K562 (cell line): Measurements from ENCODE around the gene PRPF8. TPM values are rescaled to one million over a fixed set of nuclear protein-coding genes. Genes with fewer than 3 reads are reported as not detected.
A peak's percentile ranks its signal among the peaks of the same experiment; 100 is the strongest.

ENCODE experiments used
- ATAC-seq: fragments of 200-7000 bp; cut with Tn5 transposase; 3 replicates; pipeline ENCODE4 v1.9.1; 2020; ENCODE audit warnings: moderate library complexity
- BruUV-seq: library from RNA; stranded (reverse); fragments of 400-500 nt; replicated peaks from 2 replicates; lab custom pipeline; 2021; lab: Mats Ljungman, UMichigan
- CTCF ChIA-PET: fragments of 300-600 bp; formaldehyde crosslinking; extraction: SDS; loops from one replicate; lab custom pipeline; 2021; ENCODE audit warnings: low intra/inter-chr PET ratio; lab: Yijun Ruan, JAX
- POLR2A ChIA-PET: fragments of 300-600, 350-650 bp; sonication (Branson Sonifier 250); formaldehyde crosslinking; extraction: SDS; loops from one replicate; lab custom pipeline; 2021; ENCODE audit warnings: antibody characterized with exemption, inconsistent platforms; lab: Yijun Ruan, JAX
- DNase-seq, 4 experiments: peaks; one replicate each; pipeline versions ENCODE4 v3.0.0 to v3.0.0-alpha.2; 2011 to 2018; ENCODE audit warnings: low spot score in 3 of 4, mixed read lengths in 3 of 4; ENCODE audit errors: extremely low read depth in 1 of 4
- FAIRE-seq: peaks from 2 replicates; lab custom pipeline; 2011; peaks lifted over from hg19 to GRCh38; lab: Jason Lieb, UNC
- H2AFZ ChIP-seq: 2 replicates; pipeline ENCODE4 v1.6.0; 2011; ENCODE audit warnings: low read depth, low read length, control low read depth, inconsistent platforms
- H3K27ac ChIP-seq: fragments of 200-600 bp; 3 replicates; pipeline ENCODE4 v1.8.0; 2011; ENCODE audit warnings: low read depth, mild to moderate bottlenecking, control low read depth, inconsistent platforms, low read length, moderate library complexity, mixed read lengths; ENCODE audit errors: extremely low read depth
- H3K27me3 ChIP-seq, 2 experiments: fragments of 300-600 bp in 1 of 2; 2 replicates in 1 of 2; 3 replicates in 1 of 2; pipeline versions ENCODE4 v1.6.0 to v1.8.0; 2011; ENCODE audit warnings: inconsistent platforms in 2 of 2, low read length in 2 of 2, mild to moderate bottlenecking in 1 of 2, mixed read lengths in 1 of 2, moderate library complexity in 1 of 2; ENCODE audit not compliant: control insufficient read depth in 2 of 2, insufficient read depth in 2 of 2
- H3K36me3 ChIP-seq: fragments of 300-600 bp; 3 replicates; pipeline ENCODE4 v1.8.0; 2011; ENCODE audit warnings: mild to moderate bottlenecking, low read length, inconsistent platforms; ENCODE audit not compliant: control insufficient read depth, insufficient read depth
- H3K4me1 ChIP-seq, 2 experiments: fragments of 200-600 bp in 1 of 2; replicated peaks in 1 of 2; 2 replicates in 1 of 2; 3 replicates in 1 of 2; pipeline versions ENCODE4 v1.5.1 to v1.8.0; 2011; ENCODE audit warnings: inconsistent platforms in 2 of 2, low read length in 2 of 2, mild to moderate bottlenecking in 1 of 2, mixed read lengths in 1 of 2, moderate library complexity in 1 of 2; ENCODE audit not compliant: control insufficient read depth in 2 of 2, insufficient read depth in 2 of 2
- H3K4me2 ChIP-seq: 2 replicates; pipeline ENCODE4 v1.6.1; 2011; ENCODE audit warnings: low read length, control low read depth, inconsistent platforms, mixed read lengths; ENCODE audit not compliant: insufficient read depth
- H3K4me3 ChIP-seq: fragments of 200-600 bp; sonication (generic), shearing (Covaris generic); 2 replicates; pipeline ENCODE4 v1.5.1; 2016; ENCODE audit warnings: control low read depth, inconsistent platforms
- H3K79me2 ChIP-seq: fragments of 200-600 bp; 3 replicates; pipeline ENCODE4 v1.8.0; 2011; ENCODE audit warnings: low read length, inconsistent platforms; ENCODE audit not compliant: control insufficient read depth, insufficient read depth
- H3K9ac ChIP-seq, 2 experiments: 2 replicates each; pipeline versions ENCODE4 v1.6.0 to v1.6.1; 2011; ENCODE audit warnings: low read depth in 2 of 2, low read length in 2 of 2, control low read depth in 1 of 2, inconsistent platforms in 1 of 2, mild to moderate bottlenecking in 1 of 2, mixed read lengths in 1 of 2; ENCODE audit not compliant: insufficient read depth in 1 of 2
- H3K9me1 ChIP-seq: one replicate; pipeline ENCODE4 v1.6.0; 2011; ENCODE audit warnings: inconsistent platforms, mild to moderate bottlenecking, low read length, moderate library complexity; ENCODE audit not compliant: control insufficient read depth, insufficient read depth
- H3K9me3 ChIP-seq: replicated peaks from 2 replicates; pipeline ENCODE4 v1.5.1; 2011; ENCODE audit warnings: low read depth, low read length, inconsistent platforms; ENCODE audit not compliant: control insufficient read depth, insufficient read depth
- H4K20me1 ChIP-seq: replicated peaks from 2 replicates; pipeline ENCODE4 v1.6.1; 2011; ENCODE audit warnings: low read length, inconsistent platforms, mixed read lengths; ENCODE audit not compliant: control insufficient read depth, insufficient read depth
- BRD9 ChIP-seq: fragments of 450-650 bp; IDR thresholded peaks from 2 replicates; pipeline ENCODE4 v1.6.1; 2018; ENCODE audit warnings: low read depth; ENCODE audit not compliant: partially characterized antibody
- HMG20B ChIP-seq: fragments of 250-450 bp; sonication (Bioruptor Pico); IDR thresholded peaks from 2 replicates; pipeline ENCODE4 v1.5.0; 2021; ENCODE audit warnings: mild to moderate bottlenecking
- RAD21 ChIP-seq, 2 experiments: fragments of 250-450 bp in 1 of 2; fragments of 450-650 bp in 1 of 2; sonication (Bioruptor Pico) in 1 of 2; formaldehyde crosslinking in 1 of 2; IDR thresholded peaks in 1 of 2; conservative IDR thresholded peaks in 1 of 2; 2 replicates each; pipeline versions ENCODE4 v1.4.0 to v1.8.0; 2020 to 2022; ENCODE audit warnings: mild to moderate bottlenecking in 2 of 2, moderate library complexity in 1 of 2
- RAD51 ChIP-seq: fragments of 450-650 bp; IDR thresholded peaks from 2 replicates; pipeline ENCODE4 v1.7.1; 2016; ENCODE audit warnings: low read depth, mild to moderate bottlenecking, borderline replicate concordance
- THAP7 ChIP-seq: fragments of 250-450 bp; sonication (Bioruptor Pico); IDR thresholded peaks from 2 replicates; pipeline ENCODE4 v1.5.0; 2021
- WHSC1 ChIP-seq: IDR thresholded peaks from one replicate; pipeline ENCODE4 v1.6.1; 2012; ENCODE audit warnings: low read length, control low read depth, inconsistent platforms
- WGBS: fragments of 100-300 bp; shearing (Covaris generic); methylation state at CpG from one replicate; pipeline ENCODE4 v1.1.6; 2016; ENCODE audit warnings: low coverage, mixed read lengths; ENCODE audit not compliant: insufficient coverage; ENCODE audit errors: missing lambda C conversion rate; 5-methylcytosine and 5-hydroxymethylcytosine counted together
- in situ Hi-C: fragments of 300-500 bp; cut with MboI; formaldehyde crosslinking; loops from 4 replicates; pipeline ENCODE4 v1.15.0; 2018; ENCODE audit warnings: inconsistent platforms, mixed read lengths
- intact Hi-C: fragments of 100-400 bp; cut with micrococcal nuclease; formaldehyde crosslinking; loops from 2 replicates; pipeline ENCODE4 v1.14.2; 2022
- polyA plus RNA-seq, 8 experiments: library from polyadenylated mRNA; depleted of rRNA in 4 of 8; stranded (reverse) in 5 of 8; unstranded in 3 of 8; fragments of >200 nt; fragmentation: Nextera tagmentation in 2 of 8; fragmentation: Illumina TruSeq in 1 of 8; extraction: Ambion mirVana in 2 of 8; extraction: Trizol in 1 of 8; gene quantifications; 2 replicates each; pipeline versions ENCODE4 v1.2.1 to v1.2.3, GENCODE V29; 2011 to 2014; ENCODE audit warnings: inconsistent platforms in 1 of 8, missing spikeins in 1 of 8
- total RNA-seq, 7 experiments: library from RNA; depleted of rRNA in 6 of 7; stranded (reverse); fragments of >200 nt in 6 of 7; fragmentation: Illumina TruSeq in 2 of 7; extraction: Trizol in 2 of 7; gene quantifications; 2 replicates each; pipeline versions ENCODE4 v1.2.1 to v1.2.3, GENCODE V29; 2011 to 2021; ENCODE audit warnings: low replicate concordance in 1 of 7
- TF ChIP-seq, protein P1 (sequence below): IDR thresholded peaks from 2 replicates; pipeline ENCODE4 v1.6.1; 2011; ENCODE audit warnings: borderline replicate concordance, low read depth, mild to moderate bottlenecking, moderate library complexity, low read length; ENCODE audit not compliant: insufficient read depth, poor library complexity, severe bottlenecking

The PRPF8 gene
- total and polyA plus RNA-seq, 9 of the 15 experiments (the other 6 are each of a cell fraction or from before 2014, with no cell fraction given), result 64.3 to 294 (median 85.9) TPM

DNA sequence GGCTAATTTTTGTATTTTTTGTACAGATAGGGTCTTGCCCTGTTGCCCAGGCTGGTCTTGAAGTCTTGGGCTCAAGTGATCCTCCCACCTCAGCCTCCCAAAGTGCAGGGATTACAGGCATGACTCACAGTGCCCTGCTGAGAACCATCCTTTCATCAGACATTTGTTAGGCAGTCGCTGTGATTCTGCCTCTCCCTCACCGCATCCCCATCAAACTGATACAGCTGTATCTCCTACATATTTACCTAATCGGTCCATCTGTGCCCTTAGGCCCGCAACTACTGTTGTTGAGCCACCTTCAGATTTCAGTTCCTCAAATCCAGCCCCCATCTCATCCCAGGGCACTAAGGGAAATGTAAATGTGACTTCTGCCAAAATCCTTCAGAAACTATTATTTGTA, 54.0 kb downstream of the PRPF8 start (continued):
- TF ChIP-seq THAP7 (no peak), RAD51 (no peak), WHSC1 (no peak), HMG20B (CRISPR knock-in tag) (no peak)

- Histone ChIP-seq H4K20me1 (peaks cover 7% of the 10 kb centered on the region; the same call in 1 of the 2 replicates), H3K9ac (peak overlapping the region; percentile 83 to 91; a peak in 3 of 4 replicates), H3K36me3 (no peaks in the 10 kb centered on the region), H3K9me3 (no peaks in the 10 kb centered on the region), H3K79me2 (no peaks in the 10 kb centered on the region), H3K4me3 (peak overlapping the region; percentile 66), H3K4me2 (peak overlapping the region; percentile 88), H3K9me1 (no peaks in the 10 kb centered on the region), H3K27ac (peak overlapping the region; percentile 92; the same call in 2 of the 3 replicates), H2AFZ (peak overlapping the region; percentile 86), H3K27me3 (no peaks in the 10 kb centered on the region), H3K4me1 (peaks cover 9 to 39% of the 10 kb centered on the region in 2 experiments)
- in situ Hi-C loops, result no loop called here
- no TSS peak for BruUV-seq
- intact Hi-C loops, result loop anchor here (2.0 kb wide), 1 partner anchor 55 kb away; no protein-coding TSS in a partner anchor
- WGBS, result 6% methylated on average over 25 of the region's 45 CpGs
- POLR2A ChIA-PET, result interaction anchor here (0.7 to 1.7 kb wide), 5 partner anchors 12 to 1029 kb away, joined by 3 to 6 read pairs (median 4); partner anchors contain the start of gene INPP5K
- CTCF ChIA-PET, result interaction anchor here (2.1 kb wide), 1 partner anchor 55 kb away, joined by 8 read pairs; no protein-coding TSS in a partner anchor
- ATAC-seq, result peak; percentile 61
- peak; percentile 56 for FAIRE-seq
- DNase-seq, result peak; percentile 56 to 74 (median 65)
- TF ChIP-seq, protein P1, sequence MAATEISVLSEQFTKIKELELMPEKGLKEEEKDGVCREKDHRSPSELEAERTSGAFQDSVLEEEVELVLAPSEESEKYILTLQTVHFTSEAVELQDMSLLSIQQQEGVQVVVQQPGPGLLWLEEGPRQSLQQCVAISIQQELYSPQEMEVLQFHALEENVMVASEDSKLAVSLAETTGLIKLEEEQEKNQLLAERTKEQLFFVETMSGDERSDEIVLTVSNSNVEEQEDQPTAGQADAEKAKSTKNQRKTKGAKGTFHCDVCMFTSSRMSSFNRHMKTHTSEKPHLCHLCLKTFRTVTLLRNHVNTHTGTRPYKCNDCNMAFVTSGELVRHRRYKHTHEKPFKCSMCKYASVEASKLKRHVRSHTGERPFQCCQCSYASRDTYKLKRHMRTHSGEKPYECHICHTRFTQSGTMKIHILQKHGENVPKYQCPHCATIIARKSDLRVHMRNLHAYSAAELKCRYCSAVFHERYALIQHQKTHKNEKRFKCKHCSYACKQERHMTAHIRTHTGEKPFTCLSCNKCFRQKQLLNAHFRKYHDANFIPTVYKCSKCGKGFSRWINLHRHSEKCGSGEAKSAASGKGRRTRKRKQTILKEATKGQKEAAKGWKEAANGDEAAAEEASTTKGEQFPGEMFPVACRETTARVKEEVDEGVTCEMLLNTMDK, result peak; percentile 13
- TF ChIP-seq RAD21 (CRISPR knock-in tag; conservative IDR thresholded peaks at IDR 0.05 in 1 of 2, IDR thresholded peaks at IDR 0.05 in 1 of 2) (peak; percentile 77 to 78), BRD9 (peak; percentile 51)
Measured at GRCh38 chr17:1629504-1630310, 55.0 kb downstream of the PRPF8 start.
